Hematopoietic multipotent progenitor cell treated with erythropoietin and hydrocortisone succinate and interleukin-3 and kit ligand, for 6 days (in vitro differentiated cells): ENCODE data around the gene PPIB.

Experiments
- DNase-seq: peaks from one replicate; pipeline ENCODE4 v3.0.0-alpha.2; 2015

Gene PPIB

GRCh38 chr15:64162869-64163658 lies at the start of gene PPIB:
PPIB (minus strand) TSS chr15:64163022; CDS start chr15:64162986, 36 bp downstream.
- peak; percentile 98 for DNase-seq

- DNase-seq, result no peak
These were observed 48.9 kb upstream of the PPIB start for GRCh38 chr15:64211696-64212095.

- no peak for DNase-seq
These were observed 47.5 kb upstream of the PPIB start for GRCh38 chr15:64210371-64210770.

GRCh38 chr15:64209680-64210334 lies 47.0 kb upstream of the PPIB start:
- DNase-seq, result peak; percentile 80

GRCh38 chr15:64205202-64205601 lies 42.4 kb upstream of the PPIB start:
- peak; percentile 78 for DNase-seq

- no peak for DNase-seq
These were observed 34.6 kb upstream of the PPIB start for GRCh38 chr15:64197425-64197824.

- no peak for DNase-seq
These were observed 31.1 kb upstream of the PPIB start for GRCh38 chr15:64193971-64194370.

GRCh38 chr15:64191971-64192830 lies 29.4 kb upstream of the PPIB start:
- no peak for DNase-seq

GRCh38 chr15:64187396-64188191 lies 24.8 kb upstream of the PPIB start:
- DNase-seq, result no peak

GRCh38 chr15:64185146-64185911 lies 22.5 kb upstream of the PPIB start:
- DNase-seq, result no peak

- DNase-seq, result no peak
These were observed 20.1 kb upstream of the PPIB start for GRCh38 chr15:64182859-64183370.

GRCh38 chr15:64180235-64180824 lies 17.5 kb upstream of the PPIB start:
- DNase-seq, result no peak

GRCh38 chr15:64166102-64166890 lies 3.5 kb upstream of the PPIB start:
- no peak for DNase-seq

GRCh38 chr15:64164436-64164835 lies 1.6 kb upstream of the PPIB start:
- no peak for DNase-seq

GRCh38 chr15:64163659-64164362 lies 989 bp upstream of the PPIB start:
- DNase-seq, result peak; percentile 70

GRCh38 chr15:64162478-64162868 lies 349 bp downstream of the PPIB start:
- no peak for DNase-seq

GRCh38 chr15:64161688-64162477 lies 939 bp downstream of the PPIB start:
- DNase-seq, result no peak

- DNase-seq, result no peak
These were observed 4.3 kb downstream of the PPIB start for GRCh38 chr15:64158363-64159134.
